ENCODE measurements around the gene SPATA33.
"Not testable (repeated sequence)": the region's sequence is repeated elsewhere in the genome, so short reads cannot be mapped to it uniquely, and the experiment has no call there.

Gene SPATA33

DNA sequence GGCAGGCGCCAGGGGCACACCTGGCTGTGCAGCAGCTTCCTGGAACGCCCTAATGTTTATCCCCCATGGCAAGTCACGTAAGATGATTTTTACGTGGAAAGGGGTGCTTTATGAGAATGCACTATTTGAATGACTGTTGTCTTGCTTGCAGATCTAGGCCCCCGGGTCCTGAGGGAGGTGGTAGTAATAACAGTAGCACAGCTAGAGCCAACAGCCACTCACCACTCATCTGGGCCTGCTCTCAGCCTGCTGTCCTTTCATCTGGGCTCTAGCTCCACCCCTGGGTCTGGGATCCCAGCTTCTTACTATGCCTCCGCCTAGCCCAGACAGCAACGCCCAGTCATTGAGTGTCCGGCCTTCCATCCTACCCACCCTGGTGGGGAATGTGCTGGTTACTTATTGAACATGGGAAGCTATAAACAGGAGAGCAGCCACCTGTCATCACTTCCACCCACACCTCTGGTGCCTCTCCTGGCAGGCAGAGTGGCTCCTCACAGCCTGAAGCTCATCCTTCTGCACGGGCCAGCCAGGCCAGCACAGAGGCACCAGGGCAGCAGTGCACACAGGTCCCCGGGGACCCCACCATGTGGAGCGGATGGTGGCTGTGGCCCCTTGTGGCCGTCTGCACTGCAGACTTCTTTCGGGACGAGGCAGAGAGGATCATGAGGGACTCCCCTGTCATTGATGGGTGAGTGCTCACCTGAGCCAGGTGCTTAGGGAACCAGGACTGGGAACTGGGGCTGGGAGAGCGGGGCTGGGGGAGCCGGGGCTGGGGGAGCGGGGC lies 27.6 kb upstream of the SPATA33 start:
- DNase-seq, result no peak

DNA sequence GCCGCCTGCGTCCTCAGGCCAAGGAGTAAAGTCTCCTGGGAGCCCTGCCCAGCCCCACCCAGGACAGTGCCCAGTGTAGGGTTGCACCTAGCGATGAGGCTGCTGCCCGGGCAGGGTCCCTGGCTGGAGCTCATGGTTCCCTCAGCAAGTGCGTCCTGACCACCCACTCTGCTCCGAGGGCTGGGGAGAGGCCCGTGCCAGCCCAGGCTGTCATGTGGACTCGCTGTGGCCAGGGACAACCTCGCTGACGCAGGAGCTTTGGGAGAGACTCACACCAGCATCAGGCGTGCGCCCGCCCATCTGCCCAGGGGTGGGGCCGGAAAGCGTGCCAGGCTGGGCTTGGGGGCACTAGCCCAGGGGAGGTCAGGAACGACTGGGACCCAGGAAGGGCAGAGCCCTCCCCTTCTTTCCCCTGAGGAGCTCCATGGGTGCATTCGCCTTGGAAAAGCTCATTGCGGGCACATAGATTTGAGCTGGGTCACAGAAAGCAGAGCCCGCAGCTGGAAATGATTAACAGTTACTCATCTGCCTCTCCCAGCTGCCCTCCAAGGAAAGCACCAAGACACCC lies 24.5 kb upstream of the SPATA33 start:
- no peak for DNase-seq

- not testable (repeated sequence) for DNase-seq
Observed at GRCh38 chr16:89634463-89635385, 22.9 kb upstream of the SPATA33 start.

DNA sequence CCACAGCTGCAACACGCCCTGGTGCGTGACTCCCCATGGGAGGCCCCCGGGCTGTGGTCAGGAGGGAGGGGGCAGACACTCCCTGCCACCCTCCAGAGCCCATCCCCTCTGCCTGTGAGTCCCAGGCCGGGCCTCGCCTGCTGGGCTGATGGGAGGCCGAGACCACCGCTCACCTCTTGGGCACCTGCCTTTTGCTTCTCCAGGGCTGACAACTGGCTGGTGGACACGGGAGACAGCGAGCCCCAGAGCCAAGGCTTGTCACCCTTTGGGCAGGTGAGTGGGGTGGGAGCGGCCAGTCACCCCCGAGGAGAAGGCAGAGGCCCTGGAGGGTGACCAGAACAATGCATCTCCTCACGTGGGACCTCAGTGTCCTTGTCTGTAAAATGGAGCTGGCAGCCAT lies 21.0 kb upstream of the SPATA33 start:
- no peak for DNase-seq

DNA sequence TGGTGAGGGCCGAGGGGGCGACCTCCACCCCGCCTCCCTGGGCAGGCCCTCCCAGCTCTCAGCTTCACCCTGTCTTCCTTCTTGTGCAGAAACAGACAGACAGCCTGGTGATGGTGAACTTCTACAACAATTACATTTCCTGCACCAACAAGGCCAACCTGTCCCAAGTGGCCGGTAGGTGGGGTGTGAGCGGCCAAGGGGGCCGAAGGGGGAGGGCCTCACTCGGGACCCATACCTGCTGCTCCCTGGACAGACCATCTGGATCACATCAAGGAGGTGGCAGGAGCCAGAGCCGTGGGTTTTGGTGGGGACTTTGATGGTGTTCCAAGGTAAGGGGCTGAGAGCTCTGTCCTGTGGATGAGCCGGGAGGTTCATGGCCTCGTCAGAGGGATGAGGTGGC lies 20.3 kb upstream of the SPATA33 start:
- no peak for DNase-seq

DNA sequence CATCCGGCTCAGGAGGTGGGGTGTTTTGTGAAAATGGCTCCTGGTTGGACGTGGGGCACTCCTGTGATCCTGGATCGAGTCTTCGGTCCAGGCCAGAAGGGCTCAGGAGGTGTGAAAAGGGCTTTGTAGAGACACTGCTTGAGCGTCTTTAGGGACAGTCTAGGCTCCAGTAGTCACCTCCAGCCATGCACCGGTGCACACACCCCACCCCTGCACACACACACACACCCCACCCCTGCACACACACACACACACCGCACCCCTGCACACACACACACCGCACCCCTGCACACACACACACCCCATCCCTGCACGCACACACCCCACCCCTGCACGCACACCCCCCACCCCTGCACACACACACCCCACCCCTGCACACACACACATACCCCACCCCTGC lies 19.2 kb upstream of the SPATA33 start:
- DNase-seq, result no peak

DNA sequence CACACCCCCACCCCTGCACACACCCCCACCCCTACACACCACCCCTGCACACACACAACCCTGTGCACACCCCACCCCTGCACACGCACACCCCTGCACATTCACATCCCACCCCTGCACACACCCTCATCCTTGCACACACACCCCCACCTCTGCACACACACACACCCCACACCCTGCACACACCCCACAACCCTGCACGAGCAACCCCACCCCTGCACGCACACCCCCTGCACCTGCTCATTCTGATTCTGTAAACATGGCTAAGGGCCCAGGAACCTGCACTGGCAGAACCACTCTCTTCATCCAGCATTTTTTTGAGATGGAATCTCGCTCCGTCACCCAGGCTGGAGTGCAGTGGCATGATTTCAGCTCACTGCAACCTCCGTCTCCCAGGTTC lies 18.3 kb upstream of the SPATA33 start:
- no peak for DNase-seq

DNA sequence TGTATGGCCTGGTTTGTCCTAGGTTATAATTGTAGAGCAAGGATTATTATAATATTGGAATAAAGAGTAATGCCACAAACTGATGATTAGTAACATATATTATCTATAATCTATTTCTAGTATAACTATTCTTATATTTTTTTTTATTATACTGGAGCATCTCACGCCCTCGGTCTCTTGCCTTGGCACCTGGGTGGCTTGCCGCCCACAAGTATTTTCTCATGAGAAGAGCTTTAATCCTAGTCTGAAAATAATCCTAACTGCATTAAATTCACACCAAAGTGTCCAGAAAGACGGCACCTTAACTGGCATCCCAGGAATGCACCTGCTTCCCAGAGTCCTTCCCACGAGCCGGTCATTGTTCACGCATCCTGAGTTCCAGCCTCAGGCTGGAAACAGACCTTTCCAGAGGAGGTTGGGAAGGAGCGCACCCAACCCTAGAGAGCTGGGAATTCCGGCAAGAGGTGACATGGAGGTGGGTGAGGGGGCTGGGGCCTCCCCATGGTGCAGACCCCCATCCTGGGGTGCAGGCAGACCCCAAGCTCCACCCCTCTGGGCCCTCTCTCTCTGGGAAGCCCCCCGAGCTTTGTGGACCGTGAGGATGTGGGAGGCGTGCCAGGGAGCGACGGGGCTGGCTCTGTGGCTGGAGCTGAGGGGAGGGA lies 16.0 kb upstream of the SPATA33 start:
- peak; percentile 46 for DNase-seq

- no peak for DNase-seq
Observed at GRCh38 chr16:89642574-89642973, 15.1 kb upstream of the SPATA33 start.

DNA sequence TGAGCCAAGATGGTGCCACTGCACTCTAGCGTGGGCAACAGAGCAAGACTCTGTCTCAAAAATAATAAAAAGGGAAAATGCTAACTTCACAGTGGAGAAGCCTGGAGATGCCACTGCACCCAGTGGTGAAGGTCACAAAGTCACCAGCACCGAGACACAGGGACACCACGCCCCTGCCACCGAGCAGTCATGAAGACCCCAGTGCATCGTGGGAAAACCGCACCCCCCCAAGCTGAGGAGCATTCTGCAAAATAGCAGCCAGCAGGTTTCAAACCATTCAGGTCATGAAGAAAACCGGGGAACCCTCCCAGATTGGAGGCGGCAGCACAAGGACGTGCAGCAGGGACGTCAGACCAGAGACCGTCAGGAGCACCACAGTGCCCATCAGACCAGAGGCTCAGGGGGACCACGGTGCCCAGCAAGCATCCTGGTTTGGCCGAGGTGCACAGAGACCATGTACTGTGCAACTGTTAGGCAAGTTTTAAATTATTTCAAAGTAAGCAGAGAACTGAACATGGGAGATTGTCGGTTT lies 13.8 kb upstream of the SPATA33 start:
- no peak for DNase-seq

- no peak for DNase-seq
Observed at GRCh38 chr16:89645122-89645521, 12.5 kb upstream of the SPATA33 start.

DNA sequence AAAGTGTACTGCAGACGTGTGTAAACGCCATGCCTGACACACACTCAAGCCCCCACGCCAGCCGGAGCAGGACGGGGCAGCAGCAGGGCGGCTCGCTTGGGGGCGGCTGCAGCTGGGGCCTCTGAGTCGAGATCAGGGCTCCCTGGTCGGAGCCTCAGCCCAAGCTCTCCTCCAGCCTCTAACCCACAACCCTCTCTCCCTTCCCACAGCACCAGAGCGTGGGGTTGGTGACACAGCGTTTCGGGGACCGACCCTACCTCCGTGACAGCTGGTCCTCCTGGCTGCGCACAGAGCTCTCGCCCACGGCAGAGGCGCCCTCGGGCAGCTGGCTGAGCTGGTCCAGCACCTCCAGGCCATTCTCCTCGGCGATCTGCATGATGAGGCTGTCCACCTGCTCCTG lies 11.4 kb upstream of the SPATA33 start:
- DNase-seq, result no peak

DNA sequence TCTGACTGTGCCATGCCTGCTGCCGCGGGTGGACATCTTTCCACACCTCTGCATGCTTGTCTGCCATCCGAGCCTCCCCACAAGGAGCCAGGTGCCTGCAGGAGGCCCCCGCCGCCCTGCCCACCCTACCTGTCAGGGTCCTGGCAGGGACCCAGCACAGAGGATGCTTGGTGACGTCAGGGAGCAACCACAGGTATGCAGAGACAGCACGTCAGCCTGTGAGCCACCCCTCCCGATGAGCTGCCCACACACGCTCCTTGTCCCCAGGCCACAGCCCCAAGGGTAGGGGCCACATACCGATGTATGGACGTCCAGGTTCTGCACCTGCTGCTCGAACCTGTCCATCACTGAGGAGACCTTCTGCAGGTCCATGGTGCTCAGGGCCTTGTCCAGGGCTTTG lies 10.7 kb upstream of the SPATA33 start:
- no peak for DNase-seq

DNA sequence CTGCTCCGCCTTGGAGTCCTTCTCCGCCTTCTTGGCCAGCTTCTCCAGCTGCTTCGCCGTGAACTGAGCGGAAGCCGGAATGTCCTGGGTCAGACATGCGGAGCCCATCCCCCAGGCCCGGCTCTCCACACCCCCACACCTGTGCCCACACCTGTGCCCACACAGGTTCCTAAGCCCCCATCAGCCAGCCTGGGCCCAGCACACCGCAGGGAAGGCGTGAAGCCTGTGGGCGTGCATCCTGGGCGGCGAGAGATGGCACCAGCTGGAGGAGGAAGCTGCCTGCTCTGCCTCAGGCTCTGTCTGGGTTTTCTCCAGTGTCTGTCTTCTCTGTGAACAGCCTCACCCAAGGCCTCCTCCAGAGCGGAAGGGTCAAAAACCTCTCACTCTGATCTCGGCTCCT lies 6.1 kb upstream of the SPATA33 start:
- DNase-seq, result no peak

GRCh38 chr16:89653656-89654295 lies 3.9 kb upstream of the SPATA33 start:
- DNase-seq, result no peak

GRCh38 chr16:89655062-89655643 lies 2.5 kb upstream of the SPATA33 start:
- no peak for DNase-seq

- DNase-seq, result no peak
Observed at GRCh38 chr16:89656435-89657121, 1.1 kb upstream of the SPATA33 start.

DNA sequence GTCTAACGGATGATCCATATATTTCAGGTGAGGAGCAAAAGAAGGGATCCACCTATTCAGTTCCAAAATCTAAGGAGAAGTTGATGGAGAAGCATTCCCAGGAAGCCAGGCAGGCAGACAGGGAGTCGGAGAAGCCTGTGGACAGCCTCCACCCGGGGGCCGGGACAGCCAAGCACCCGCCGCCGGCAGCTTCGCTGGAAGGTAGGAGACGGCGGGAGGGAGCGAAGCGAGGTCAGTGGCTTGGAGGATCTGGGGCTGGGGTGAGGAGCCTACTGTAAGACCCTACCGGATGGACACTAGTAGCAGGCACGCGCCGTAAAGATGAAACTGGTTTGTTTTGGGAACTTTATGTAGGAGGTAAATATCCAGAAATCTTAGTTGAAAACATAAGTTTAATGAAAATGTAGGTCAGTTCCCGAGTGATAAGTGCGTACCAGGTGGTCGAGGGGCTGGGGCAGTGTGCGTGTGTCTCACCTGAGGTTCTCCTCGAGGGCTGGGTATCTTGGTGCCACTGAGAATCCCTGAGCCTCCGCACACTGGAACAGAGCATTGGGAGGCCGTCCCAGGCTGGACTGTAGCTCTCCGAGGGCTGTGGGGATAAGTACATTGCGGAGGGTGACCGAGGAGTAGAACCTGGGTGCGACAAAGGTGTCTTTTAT lies 714 bp downstream of the SPATA33 start:
- DNase-seq, result peak; percentile 60

GRCh38 chr16:89660146-89660545 lies 2.5 kb downstream of the SPATA33 start:
- no peak for DNase-seq

DNA sequence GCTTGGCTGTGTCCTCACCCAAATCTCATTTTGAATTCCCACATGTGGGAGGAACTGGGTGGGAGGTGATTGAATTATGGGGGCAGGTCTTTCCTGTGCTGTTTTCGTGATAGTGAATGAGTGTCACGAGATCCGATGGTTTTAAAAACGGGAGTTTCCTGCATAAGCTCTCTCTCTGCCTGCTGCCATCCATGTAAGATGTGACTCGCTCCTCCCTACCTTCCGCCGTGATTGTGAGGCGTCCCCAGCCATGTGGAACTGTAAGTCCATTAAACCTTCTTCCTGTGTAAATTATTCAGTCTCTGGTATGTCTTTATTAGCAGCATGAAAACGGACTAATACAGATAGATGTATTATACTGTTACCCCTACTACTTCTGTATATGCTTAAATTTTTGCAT lies 3.6 kb downstream of the SPATA33 start:
- no peak for DNase-seq

- not testable (repeated sequence) for DNase-seq
Observed at GRCh38 chr16:89664238-89664637, 6.6 kb downstream of the SPATA33 start.
